ENCODE measurements around the gene RAB28. TPM values are rescaled to one million over a fixed set of nuclear protein-coding genes. Genes with fewer than 3 reads are reported as not detected.

RAB28 gene
- polyA plus RNA-seq, 1 donor (not counting 4 experiments of a cell fraction or from before 2014, with no cell fraction given): 19.7 TPM

- peaks cover 7% of the 10 kb centered on the region for H3K79me2 ChIP-seq (ENCODE audit: control insufficient read depth, insufficient read depth, low read length)
- no peaks in the 10 kb centered on the region for H3K4me1 ChIP-seq (ENCODE audit: control insufficient read depth, extremely low read depth, insufficient read depth, low read length)
- no peak for TF ChIP-seq EZH2 (IDR thresholded peaks at IDR 0.05; ENCODE audit: low read length)
- TF ChIP-seq CTCF (optimal IDR thresholded peaks at IDR 0.05 in 1 of 3, IDR thresholded peaks at IDR 0.05 in 1 of 3, conservative IDR thresholded peaks at IDR 0.05 in 1 of 3; ENCODE audit: extremely low read depth in 1 of 3, insufficient read depth in 2 of 3, low read length in 3 of 3): no peak
- no peak for DNase-seq (ENCODE audit: low read depth, low spot score)
- no peak overlapping the region for H2AFZ ChIP-seq (ENCODE audit: control insufficient read depth, low read length)
- H3K27ac ChIP-seq (ENCODE audit: control insufficient read depth, insufficient read depth, low read length): no peak overlapping the region
- FAIRE-seq: peak; percentile 26
- H3K9me3 ChIP-seq (ENCODE audit: control insufficient read depth, low read depth, low read length): no peaks in the 10 kb centered on the region
- H3K9ac ChIP-seq (ENCODE audit: control insufficient read depth, extremely low read depth, insufficient read depth, low read length): no peak overlapping the region
- no peak overlapping the region for H3K4me2 ChIP-seq (ENCODE audit: control insufficient read depth, extremely low read depth, insufficient read depth, low read depth, low read length)
- no peaks in the 10 kb centered on the region for H3K27me3 ChIP-seq (ENCODE audit: control insufficient read depth, extremely low read depth, insufficient read depth, low read length)
- no peaks in the 10 kb centered on the region for H4K20me1 ChIP-seq (ENCODE audit: control insufficient read depth, extremely low read depth, insufficient read depth, low read length)
- H3K36me3 ChIP-seq (ENCODE audit: control insufficient read depth in 2 of 2, extremely low read depth in 1 of 2, insufficient read depth in 2 of 2, low read length in 2 of 2): no peaks in the 10 kb centered on the region
- no peaks in the 10 kb centered on the region for H3K9me1 ChIP-seq (ENCODE audit: control insufficient read depth, extremely low read depth, insufficient read depth, low read length)
- dilution Hi-C loops (cut with MboI; ENCODE audit: extremely low pct_ligation_motif_present, low sequenced_read_pairs): no loop called here
- no peak overlapping the region for H3K4me3 ChIP-seq (ENCODE audit: control insufficient read depth in 2 of 3, extremely low read depth in 1 of 3, insufficient read depth in 2 of 3, low read depth in 1 of 3, low read length in 3 of 3)
These were observed 97.6 kb downstream of the RAB28 start for GRCh38 chr4:13386405-13387107.

- Histone ChIP-seq H3K79me2 (ENCODE audit: control insufficient read depth, insufficient read depth, low read length) (peaks cover 7% of the 10 kb centered on the region), H3K36me3 (ENCODE audit: control insufficient read depth in 2 of 2, extremely low read depth in 1 of 2, insufficient read depth in 2 of 2, low read length in 2 of 2) (no peaks in the 10 kb centered on the region), H3K9me1 (ENCODE audit: control insufficient read depth, extremely low read depth, insufficient read depth, low read length) (no peaks in the 10 kb centered on the region), H3K4me3 (ENCODE audit: control insufficient read depth in 2 of 3, extremely low read depth in 1 of 3, insufficient read depth in 2 of 3, low read depth in 1 of 3, low read length in 3 of 3) (no peak overlapping the region), H3K9ac (ENCODE audit: control insufficient read depth, extremely low read depth, insufficient read depth, low read length) (no peak overlapping the region), H3K4me2 (ENCODE audit: control insufficient read depth, extremely low read depth, insufficient read depth, low read depth, low read length) (no peak overlapping the region), H2AFZ (ENCODE audit: control insufficient read depth, low read length) (no peak overlapping the region), H3K4me1 (ENCODE audit: control insufficient read depth, extremely low read depth, insufficient read depth, low read length) (no peaks in the 10 kb centered on the region), H3K27ac (ENCODE audit: control insufficient read depth, insufficient read depth, low read length) (no peak overlapping the region), H4K20me1 (ENCODE audit: control insufficient read depth, extremely low read depth, insufficient read depth, low read length) (no peaks in the 10 kb centered on the region), H3K27me3 (ENCODE audit: control insufficient read depth, extremely low read depth, insufficient read depth, low read length) (no peaks in the 10 kb centered on the region), H3K9me3 (ENCODE audit: control insufficient read depth, low read depth, low read length) (no peaks in the 10 kb centered on the region)
- FAIRE-seq: no peak
- no peak for TF ChIP-seq CTCF (optimal IDR thresholded peaks at IDR 0.05 in 1 of 3, IDR thresholded peaks at IDR 0.05 in 1 of 3, conservative IDR thresholded peaks at IDR 0.05 in 1 of 3; ENCODE audit: extremely low read depth in 1 of 3, insufficient read depth in 2 of 3, low read length in 3 of 3)
- no peak for TF ChIP-seq EZH2 (IDR thresholded peaks at IDR 0.05; ENCODE audit: low read length)
- dilution Hi-C loops (cut with MboI; ENCODE audit: extremely low pct_ligation_motif_present, low sequenced_read_pairs): no loop called here
- no peak for DNase-seq (ENCODE audit: low read depth, low spot score)
These were observed 100.1 kb downstream of the RAB28 start for GRCh38 chr4:13384055-13384454.
